K562 (cell line): ENCODE measurements around the gene HOXB1. TPM values are rescaled to one million over a fixed set of nuclear protein-coding genes. Genes with fewer than 3 reads are reported as not detected.
A peak's percentile ranks its signal among the peaks of the same experiment; 100 is the strongest.

ENCODE experiments used
- DACH1 ChIP-seq: fragments of 450-650 bp; IDR thresholded peaks from 2 replicates; pipeline ENCODE4 v1.6.1; 2018; ENCODE audit not compliant: partially characterized antibody
- E2F6 ChIP-seq, 2 experiments: IDR thresholded peaks; 2 replicates each; pipeline ENCODE4 v1.6.1; 2011; ENCODE audit warnings: borderline replicate concordance in 1 of 2, control low read depth in 1 of 2, low read depth in 1 of 2, low read length in 1 of 2, mild to moderate bottlenecking in 1 of 2, mixed read lengths in 1 of 2, moderate library complexity in 1 of 2; ENCODE audit not compliant: insufficient read depth in 1 of 2, insufficient read length in 1 of 2, poor library complexity in 1 of 2, severe bottlenecking in 1 of 2; ENCODE audit errors: extremely low read depth in 1 of 2
- EHMT2 ChIP-seq: fragments of 450-650 bp; IDR thresholded peaks from 2 replicates; pipeline ENCODE4 v1.6.1; 2018; ENCODE audit warnings: antibody characterized with exemption
- FOXJ3 ChIP-seq: sonication (generic); formaldehyde crosslinking; IDR thresholded peaks from 2 replicates; pipeline ENCODE4 v1.4.0; 2020; ENCODE audit warnings: mild to moderate bottlenecking, missing genetic modification reagents
- HEY1 ChIP-seq: fragments of 250-450 bp; sonication (Bioruptor Pico); IDR thresholded peaks from 2 replicates; pipeline ENCODE4 v1.5.0; 2020; ENCODE audit warnings: mild to moderate bottlenecking, moderate library complexity, borderline replicate concordance
- POU5F1 ChIP-seq: fragments of 150-350 bp; IDR thresholded peaks from 2 replicates; pipeline ENCODE4 v1.6.1; 2014; ENCODE audit warnings: borderline replicate concordance, low read length, low read depth, mild to moderate bottlenecking; ENCODE audit not compliant: partially characterized antibody
- PTRF ChIP-seq: fragments of 450-650 bp; IDR thresholded peaks from 2 replicates; pipeline ENCODE4 v1.6.1; 2016; ENCODE audit warnings: mild to moderate bottlenecking, missing genetic modification characterization, missing compliant biosample characterization
- RBM17 ChIP-seq: fragments of 200-400 bp; formaldehyde crosslinking; IDR thresholded peaks from 2 replicates; pipeline ENCODE4 v1.6.1; 2017; ENCODE audit warnings: low read depth, mild to moderate bottlenecking, low read length, borderline replicate concordance
- SIX5 ChIP-seq, 2 experiments: IDR thresholded peaks; 2 replicates each; pipeline ENCODE4 v1.6.1; 2011; ENCODE audit warnings: low read length in 2 of 2, borderline replicate concordance in 1 of 2, low read depth in 1 of 2, mild to moderate bottlenecking in 1 of 2, moderate library complexity in 1 of 2; ENCODE audit not compliant: insufficient read depth in 1 of 2
- SLC30A9 ChIP-seq: fragments of 250-450 bp; sonication (Bioruptor Pico); IDR thresholded peaks from 2 replicates; pipeline ENCODE4 v1.8.0; 2022; ENCODE audit warnings: mild to moderate bottlenecking, moderate library complexity
- TAL1 ChIP-seq: fragments of 450-650 bp; IDR thresholded peaks from 2 replicates; pipeline ENCODE4 v1.6.1; 2016; ENCODE audit warnings: mild to moderate bottlenecking
- XRCC4 ChIP-seq: IDR thresholded peaks from one replicate; pipeline ENCODE4 v1.6.1; 2011; ENCODE audit not compliant: insufficient read depth, insufficient read length; ENCODE audit errors: extremely low read depth
- YY1 ChIP-seq, 3 experiments: IDR thresholded peaks; 2 replicates each; pipeline ENCODE4 v1.6.1; 2011; ENCODE audit warnings: low read length in 2 of 3, mild to moderate bottlenecking in 2 of 3, moderate library complexity in 2 of 3, borderline replicate concordance in 1 of 3, control low read depth in 1 of 3, low read depth in 1 of 3; ENCODE audit not compliant: insufficient read depth in 3 of 3, insufficient replicate concordance in 2 of 3, control insufficient read depth in 1 of 3, insufficient read length in 1 of 3; ENCODE audit errors: extremely low read depth in 1 of 3
- ZKSCAN8 ChIP-seq: fragments of 200-800 bp; sonication (Bioruptor generic); IDR thresholded peaks from 2 replicates; pipeline ENCODE4 v1.6.1; 2016; ENCODE audit warnings: missing genetic modification characterization, missing compliant biosample characterization
- ZNF316 ChIP-seq: fragments of 450-650 bp; IDR thresholded peaks from 2 replicates; pipeline ENCODE4 v1.6.1; 2016
- ZSCAN29 ChIP-seq: fragments of 450-650 bp; IDR thresholded peaks from 2 replicates; pipeline ENCODE4 v1.6.1; 2017
- polyA plus RNA-seq, 8 experiments: library from polyadenylated mRNA; depleted of rRNA in 4 of 8; stranded (reverse) in 5 of 8; unstranded in 3 of 8; fragments of >200 nt; fragmentation: Nextera tagmentation in 2 of 8; fragmentation: Illumina TruSeq in 1 of 8; extraction: Ambion mirVana in 2 of 8; extraction: Trizol in 1 of 8; gene quantifications; 2 replicates each; pipeline versions ENCODE4 v1.2.1 to v1.2.3, GENCODE V29; 2011 to 2014; ENCODE audit warnings: inconsistent platforms in 1 of 8, missing spikeins in 1 of 8
- total RNA-seq, 7 experiments: library from RNA; depleted of rRNA in 6 of 7; stranded (reverse); fragments of >200 nt in 6 of 7; fragmentation: Illumina TruSeq in 2 of 7; extraction: Trizol in 2 of 7; gene quantifications; 2 replicates each; pipeline versions ENCODE4 v1.2.1 to v1.2.3, GENCODE V29; 2011 to 2021; ENCODE audit warnings: low replicate concordance in 1 of 7
- TF ChIP-seq, protein P1 (sequence below), 2 experiments: fragments of 450-650 bp; IDR thresholded peaks; 2 replicates each; pipeline ENCODE4 v1.6.1; 2018; ENCODE audit warnings: mild to moderate bottlenecking in 2 of 2, low read depth in 1 of 2; ENCODE audit not compliant: partially characterized antibody in 2 of 2
- TF ChIP-seq, protein P2 (sequence below): sonication (generic); formaldehyde crosslinking; IDR thresholded peaks from 2 replicates; pipeline ENCODE4 v1.8.1; 2022; ENCODE audit warnings: missing genetic modification reagents
- TF ChIP-seq, protein P3 (sequence below): fragments of 250-450 bp; sonication (Bioruptor Pico); IDR thresholded peaks from 2 replicates; pipeline ENCODE4 v1.8.0; 2022; ENCODE audit warnings: moderate library complexity, mild to moderate bottlenecking, inconsistent platforms

Gene HOXB1
- total and polyA plus RNA-seq, 9 of the 15 experiments (the other 6 are each of a cell fraction or from before 2014, with no cell fraction given), result 0.04 TPM; not detected in 8

DNA sequence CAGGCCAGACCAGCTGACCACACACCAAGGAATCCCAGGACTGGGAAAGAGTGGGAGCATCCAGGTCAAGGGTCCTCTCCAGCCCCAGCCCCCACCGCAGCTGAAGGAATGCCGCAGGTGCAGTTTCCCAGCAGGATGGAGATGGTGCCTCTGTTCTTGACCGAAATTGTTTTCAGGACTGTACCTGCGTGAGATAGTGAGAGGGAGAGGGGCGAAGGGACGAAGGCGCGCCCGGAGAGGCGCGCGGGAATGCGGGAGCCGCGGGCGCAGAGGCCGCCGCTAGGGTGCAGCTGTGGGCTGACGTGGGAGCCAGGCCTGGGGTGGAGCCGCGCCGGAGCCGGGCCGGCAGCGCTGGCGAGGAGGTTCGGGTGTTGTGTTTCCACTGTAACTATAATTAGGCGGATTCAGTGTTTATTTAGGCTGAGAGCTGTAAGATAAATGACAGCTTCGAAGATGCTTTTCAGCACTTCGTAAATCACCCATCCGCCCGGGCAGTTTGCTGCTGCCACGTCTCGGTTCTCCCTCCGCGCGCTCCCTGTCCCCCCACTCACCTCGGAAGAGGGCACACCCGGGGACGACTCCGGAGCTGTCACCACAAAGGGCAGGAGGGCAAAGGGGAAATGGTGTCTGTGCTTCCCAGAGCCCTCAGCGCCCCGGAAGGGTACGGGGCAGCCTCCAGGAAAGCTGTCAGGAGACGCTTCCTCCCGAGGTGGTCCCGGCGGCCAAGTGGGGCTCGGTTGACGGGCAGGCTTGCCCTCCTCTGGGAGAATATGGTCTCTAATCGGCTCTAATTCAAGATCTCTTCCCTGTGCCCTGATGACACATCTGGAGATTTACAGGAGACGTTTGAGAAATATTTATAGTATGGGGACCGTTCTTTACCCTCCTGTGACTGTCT, 38.2 kb downstream of the HOXB1 start (continued):
- TF ChIP-seq, protein P1, sequence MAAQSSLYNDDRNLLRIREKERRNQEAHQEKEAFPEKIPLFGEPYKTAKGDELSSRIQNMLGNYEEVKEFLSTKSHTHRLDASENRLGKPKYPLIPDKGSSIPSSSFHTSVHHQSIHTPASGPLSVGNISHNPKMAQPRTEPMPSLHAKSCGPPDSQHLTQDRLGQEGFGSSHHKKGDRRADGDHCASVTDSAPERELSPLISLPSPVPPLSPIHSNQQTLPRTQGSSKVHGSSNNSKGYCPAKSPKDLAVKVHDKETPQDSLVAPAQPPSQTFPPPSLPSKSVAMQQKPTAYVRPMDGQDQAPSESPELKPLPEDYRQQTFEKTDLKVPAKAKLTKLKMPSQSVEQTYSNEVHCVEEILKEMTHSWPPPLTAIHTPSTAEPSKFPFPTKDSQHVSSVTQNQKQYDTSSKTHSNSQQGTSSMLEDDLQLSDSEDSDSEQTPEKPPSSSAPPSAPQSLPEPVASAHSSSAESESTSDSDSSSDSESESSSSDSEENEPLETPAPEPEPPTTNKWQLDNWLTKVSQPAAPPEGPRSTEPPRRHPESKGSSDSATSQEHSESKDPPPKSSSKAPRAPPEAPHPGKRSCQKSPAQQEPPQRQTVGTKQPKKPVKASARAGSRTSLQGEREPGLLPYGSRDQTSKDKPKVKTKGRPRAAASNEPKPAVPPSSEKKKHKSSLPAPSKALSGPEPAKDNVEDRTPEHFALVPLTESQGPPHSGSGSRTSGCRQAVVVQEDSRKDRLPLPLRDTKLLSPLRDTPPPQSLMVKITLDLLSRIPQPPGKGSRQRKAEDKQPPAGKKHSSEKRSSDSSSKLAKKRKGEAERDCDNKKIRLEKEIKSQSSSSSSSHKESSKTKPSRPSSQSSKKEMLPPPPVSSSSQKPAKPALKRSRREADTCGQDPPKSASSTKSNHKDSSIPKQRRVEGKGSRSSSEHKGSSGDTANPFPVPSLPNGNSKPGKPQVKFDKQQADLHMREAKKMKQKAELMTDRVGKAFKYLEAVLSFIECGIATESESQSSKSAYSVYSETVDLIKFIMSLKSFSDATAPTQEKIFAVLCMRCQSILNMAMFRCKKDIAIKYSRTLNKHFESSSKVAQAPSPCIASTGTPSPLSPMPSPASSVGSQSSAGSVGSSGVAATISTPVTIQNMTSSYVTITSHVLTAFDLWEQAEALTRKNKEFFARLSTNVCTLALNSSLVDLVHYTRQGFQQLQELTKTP (IDR thresholded peaks at IDR 0.05; ENCODE audit: low read depth in 1 of 2, partially characterized antibody in 2 of 2), result no peak
- TF ChIP-seq HEY1 (CRISPR knock-in tag), result no peak
- TF ChIP-seq ZNF316, result no peak
- no peak for TF ChIP-seq ZKSCAN8 (CRISPR knock-in tag)
- TF ChIP-seq, protein P2, sequence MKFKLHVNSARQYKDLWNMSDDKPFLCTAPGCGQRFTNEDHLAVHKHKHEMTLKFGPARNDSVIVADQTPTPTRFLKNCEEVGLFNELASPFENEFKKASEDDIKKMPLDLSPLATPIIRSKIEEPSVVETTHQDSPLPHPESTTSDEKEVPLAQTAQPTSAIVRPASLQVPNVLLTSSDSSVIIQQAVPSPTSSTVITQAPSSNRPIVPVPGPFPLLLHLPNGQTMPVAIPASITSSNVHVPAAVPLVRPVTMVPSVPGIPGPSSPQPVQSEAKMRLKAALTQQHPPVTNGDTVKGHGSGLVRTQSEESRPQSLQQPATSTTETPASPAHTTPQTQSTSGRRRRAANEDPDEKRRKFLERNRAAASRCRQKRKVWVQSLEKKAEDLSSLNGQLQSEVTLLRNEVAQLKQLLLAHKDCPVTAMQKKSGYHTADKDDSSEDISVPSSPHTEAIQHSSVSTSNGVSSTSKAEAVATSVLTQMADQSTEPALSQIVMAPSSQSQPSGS (CRISPR knock-in tag), result no peak
- TF ChIP-seq TAL1, result 0 out of 2 replicates have a peak, but pooled peaks have one; percentile 3
- TF ChIP-seq YY1 (IDR thresholded peaks at IDR 0.05; ENCODE audit: borderline replicate concordance in 1 of 3, control insufficient read depth in 1 of 3, extremely low read depth in 1 of 3, insufficient read depth in 3 of 3, insufficient read length in 1 of 3, insufficient replicate concordance in 2 of 3, low read depth in 1 of 3, low read length in 2 of 3), result peak in 2 of 3 experiments; percentile 49 to 63
- peak; percentile 87 to 95 for TF ChIP-seq E2F6 (IDR thresholded peaks at IDR 0.05; ENCODE audit: borderline replicate concordance in 1 of 2, extremely low read depth in 1 of 2, insufficient read depth in 1 of 2, insufficient read length in 1 of 2, low read depth in 1 of 2, low read length in 1 of 2, poor library complexity in 1 of 2, severe bottlenecking in 1 of 2)
- no peak for TF ChIP-seq SLC30A9 (CRISPR knock-in tag)
- no peak for TF ChIP-seq ZSCAN29
- TF ChIP-seq POU5F1, result no peak
- no peak for TF ChIP-seq XRCC4
- no peak for TF ChIP-seq EHMT2
- no peak for TF ChIP-seq SIX5 (IDR thresholded peaks at IDR 0.05; ENCODE audit: borderline replicate concordance in 1 of 2, insufficient read depth in 1 of 2, low read depth in 1 of 2, low read length in 2 of 2)
- peak; percentile 18 for TF ChIP-seq DACH1
- TF ChIP-seq PTRF (tag), result no peak
- no peak for TF ChIP-seq RBM17
- TF ChIP-seq FOXJ3 (CRISPR knock-in tag), result no peak
- TF ChIP-seq, protein P3, sequence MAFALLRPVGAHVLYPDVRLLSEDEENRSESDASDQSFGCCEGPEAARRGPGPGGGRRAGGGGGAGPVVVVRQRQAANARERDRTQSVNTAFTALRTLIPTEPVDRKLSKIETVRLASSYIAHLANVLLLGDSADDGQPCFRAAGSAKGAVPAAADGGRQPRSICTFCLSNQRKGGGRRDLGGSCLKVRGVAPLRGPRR (CRISPR knock-in tag), result no peak
